Stimulated activated CD4-positive, alpha-beta T cell treated with anti-CD3 and anti-CD28 coated beads, TNF-alpha, amount 100 ng/mL, for 24 hours (primary cell): ENCODE measurements around the gene MCMBP.
A peak's percentile ranks its signal among the peaks of the same experiment; 100 is the strongest.
"Not testable (repeated sequence)": the region's sequence is repeated elsewhere in the genome, so short reads cannot be mapped to it uniquely, and the experiment has no call there.

Experiments
- DNase-seq, 3 experiments: peaks; one replicate each; pipeline ENCODE4 v3.0.0-alpha.2; 2020; ENCODE audit warnings: low read depth in 3 of 3

The MCMBP gene

GRCh38 chr10:119872860-119873681, 428 bp upstream of the MCMBP start:
- DNase-seq: peak; percentile 74 to 87 (median 81)

- peak; percentile 26 to 50 (median 28) for DNase-seq
These were observed 598 bp downstream of the MCMBP start for GRCh38 chr10:119871881-119872609.

- DNase-seq: not testable (repeated sequence)
These were observed 3.2 kb downstream of the MCMBP start for GRCh38 chr10:119869398-119869797.

GRCh38 chr10:119867317-119867716, 5.3 kb downstream of the MCMBP start:
- no peak for DNase-seq

- no peak for DNase-seq
These were observed 6.9 kb downstream of the MCMBP start for GRCh38 chr10:119865699-119866240.

- DNase-seq: no peak
These were observed 8.6 kb downstream of the MCMBP start for GRCh38 chr10:119863951-119864565.

GRCh38 chr10:119862524-119862923, 10.1 kb downstream of the MCMBP start:
- no peak for DNase-seq

- no peak for DNase-seq
These were observed 11.6 kb downstream of the MCMBP start for GRCh38 chr10:119860866-119861607.

- no peak for DNase-seq
These were observed 13.0 kb downstream of the MCMBP start for GRCh38 chr10:119859420-119860258.

GRCh38 chr10:119858063-119858462, 14.6 kb downstream of the MCMBP start:
- DNase-seq: no peak

GRCh38 chr10:119853574-119853973, 19.1 kb downstream of the MCMBP start:
- DNase-seq: no peak

GRCh38 chr10:119852822-119853221, 19.8 kb downstream of the MCMBP start:
- DNase-seq: no peak

- no peak for DNase-seq
These were observed 20.4 kb downstream of the MCMBP start for GRCh38 chr10:119852277-119852676.

- no peak for DNase-seq
These were observed 22.7 kb downstream of the MCMBP start for GRCh38 chr10:119849944-119850343.

- DNase-seq: no peak
These were observed 23.4 kb downstream of the MCMBP start for GRCh38 chr10:119849031-119849789.

GRCh38 chr10:119845656-119846055, 27.0 kb downstream of the MCMBP start:
- no peak for DNase-seq

GRCh38 chr10:119834188-119834587, 38.5 kb downstream of the MCMBP start:
- DNase-seq: no peak

GRCh38 chr10:119832951-119833350, 39.7 kb downstream of the MCMBP start:
- no peak for DNase-seq

GRCh38 chr10:119831656-119832055, 41.0 kb downstream of the MCMBP start:
- no peak for DNase-seq

- DNase-seq: no peak
These were observed 41.8 kb downstream of the MCMBP start for GRCh38 chr10:119830851-119831250.
